Tongue (tissue), 2 donors: ENCODE results near the gene REXO1. TPM values are rescaled to one million over a fixed set of nuclear protein-coding genes. Genes with fewer than 3 reads are reported as not detected.
"Not testable (repeated sequence)": the region's sequence is repeated elsewhere in the genome, so short reads cannot be mapped to it uniquely, and the experiment has no call there.

Experiments
- DNase-seq: peaks from one replicate; pipeline ENCODE4 v3.0.0-alpha.2; 2015
- total RNA-seq: library from RNA; depleted of rRNA; stranded (reverse); fragments of >200 nt; gene quantifications from one replicate; pipeline ENCODE4 v1.2.3, GENCODE V29; 2014

REXO1 gene
- total RNA-seq, 1 donor from 2014 or later = 11.2 TPM

DNA sequence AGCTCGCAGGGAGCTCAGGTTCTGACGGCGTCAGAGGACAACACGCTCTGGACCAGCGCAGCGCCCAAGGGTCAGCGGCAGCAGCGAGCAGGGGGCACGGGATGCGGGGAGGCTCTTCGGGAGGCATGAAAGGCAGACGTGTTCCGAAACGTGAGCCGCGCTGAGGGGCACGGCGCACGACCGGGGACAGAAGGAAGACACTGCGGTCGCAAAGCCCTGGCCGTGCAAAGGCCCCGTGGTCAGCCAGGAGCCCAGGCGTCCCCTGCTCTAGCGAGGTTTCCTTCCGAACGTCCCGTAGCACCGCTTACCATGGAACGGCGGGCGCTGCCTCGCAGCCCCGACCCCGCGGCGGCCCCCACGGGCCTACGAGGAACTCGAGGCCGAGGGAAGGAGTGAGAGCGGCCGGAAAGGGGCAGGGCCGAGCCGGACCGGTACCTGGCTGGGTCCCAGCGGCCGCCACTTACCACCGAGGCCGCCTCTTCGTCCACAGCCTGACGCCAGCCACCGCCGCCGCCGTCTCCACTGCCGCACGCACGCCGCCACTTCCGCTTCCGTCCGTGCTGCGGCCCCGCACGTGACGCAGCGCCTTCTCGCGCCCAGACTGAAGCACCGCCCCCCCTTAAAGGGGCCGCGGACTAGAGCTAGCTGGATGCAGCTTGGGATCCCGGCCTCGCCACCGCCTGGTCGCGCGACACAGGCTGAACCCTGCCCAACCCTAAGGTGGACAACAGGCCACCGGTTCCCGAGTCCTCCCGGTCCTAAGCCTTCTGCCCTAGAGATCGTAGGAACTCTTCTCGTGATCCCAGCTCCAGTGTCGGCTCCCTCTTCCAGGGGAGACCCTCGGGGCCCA, 27.6 kb upstream of the REXO1 start:
- peak; percentile 96 for DNase-seq

DNA sequence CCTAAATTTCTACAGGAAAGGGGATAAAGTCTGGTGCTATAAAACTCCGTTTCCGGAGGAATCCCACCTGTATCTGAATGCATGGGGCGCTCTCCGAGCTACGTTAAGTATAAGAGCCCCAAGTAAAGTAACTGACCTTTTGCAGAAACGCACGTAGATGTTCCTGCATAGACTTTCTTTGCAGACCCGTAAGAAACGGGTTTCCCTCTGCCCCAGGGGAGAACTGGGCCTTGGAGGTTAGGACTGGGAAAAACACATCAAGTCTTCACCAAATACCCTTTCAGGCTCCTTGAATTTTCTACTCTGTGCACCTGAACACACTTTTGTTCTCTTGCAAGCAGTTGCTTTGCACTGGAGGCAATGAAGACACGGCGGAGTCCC, 27.0 kb upstream of the REXO1 start:
- not testable (repeated sequence) for DNase-seq

DNA sequence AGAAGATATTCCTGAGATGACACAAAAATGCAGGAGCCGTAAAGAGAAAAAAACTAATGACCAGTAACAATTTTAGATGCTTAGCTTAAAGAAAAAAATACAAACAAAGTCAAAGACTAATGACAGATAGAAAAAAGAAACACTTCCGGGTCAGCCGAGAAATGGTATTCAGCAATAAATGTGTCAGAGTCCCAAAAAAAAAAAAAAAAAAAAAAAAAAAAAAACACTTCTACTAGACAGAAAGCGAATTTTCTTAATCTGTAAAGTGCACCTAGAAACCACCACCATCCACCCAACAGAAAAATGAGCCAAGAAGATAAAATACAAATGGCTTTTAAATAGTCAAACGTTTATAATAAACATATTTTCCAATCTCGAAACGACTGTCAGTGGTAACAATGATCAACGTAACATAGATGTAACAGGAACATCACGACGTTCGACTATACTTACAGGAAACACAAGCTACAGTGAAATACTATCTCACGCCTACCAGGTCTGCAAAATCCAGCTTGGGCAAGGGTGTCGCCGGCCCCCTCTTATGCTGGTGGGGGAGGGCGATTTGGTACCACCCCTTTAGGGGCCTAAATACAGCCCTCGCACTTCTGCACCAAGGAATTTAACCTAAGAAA, 26.4 kb upstream of the REXO1 start:
- DNase-seq = no peak

DNA sequence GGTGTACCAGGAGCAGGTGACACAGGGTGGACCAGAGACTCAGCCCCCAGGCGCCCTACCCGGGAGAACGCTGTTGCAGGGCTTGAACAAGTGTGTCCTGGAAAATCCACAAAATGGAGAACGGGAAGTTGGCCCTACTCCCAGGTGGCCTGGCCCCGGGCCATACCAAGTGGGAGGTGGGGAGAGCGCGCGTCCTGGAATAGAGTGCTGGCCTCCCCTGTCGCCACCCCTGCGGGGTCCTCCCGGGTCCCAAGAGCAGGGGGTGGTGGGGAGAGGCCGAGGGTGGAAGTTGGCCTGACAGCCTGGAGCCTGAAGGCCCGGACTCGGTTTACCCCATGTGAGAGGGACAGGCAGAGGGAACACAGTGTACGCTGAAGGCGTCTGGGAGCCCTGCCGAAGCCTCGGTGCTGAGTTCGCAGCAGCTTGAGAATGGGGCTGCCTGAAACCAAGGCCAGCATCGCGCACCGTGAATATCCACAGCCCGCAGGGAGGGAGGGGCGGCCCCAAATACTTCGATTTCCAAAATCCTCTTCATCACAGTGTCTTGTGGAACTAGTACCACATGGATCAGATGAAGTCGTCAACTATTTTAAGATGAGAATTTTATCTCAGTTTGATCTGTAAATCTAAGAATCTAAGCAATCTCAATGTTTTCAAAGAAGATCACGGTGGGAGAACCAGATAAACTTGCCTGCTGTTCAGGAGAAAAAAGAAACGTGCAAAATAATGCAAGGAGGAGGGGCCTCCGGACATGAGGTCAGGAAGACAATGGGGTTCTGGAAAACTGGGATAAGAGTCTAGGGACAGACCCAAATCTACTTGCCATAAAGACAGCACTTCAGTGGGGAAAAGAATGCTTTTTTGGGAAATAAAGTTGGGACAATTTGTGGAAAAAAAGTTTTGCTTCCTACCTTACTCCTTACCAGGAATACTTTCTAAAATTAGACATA, 25.5 kb upstream of the REXO1 start:
- no peak for DNase-seq

DNA sequence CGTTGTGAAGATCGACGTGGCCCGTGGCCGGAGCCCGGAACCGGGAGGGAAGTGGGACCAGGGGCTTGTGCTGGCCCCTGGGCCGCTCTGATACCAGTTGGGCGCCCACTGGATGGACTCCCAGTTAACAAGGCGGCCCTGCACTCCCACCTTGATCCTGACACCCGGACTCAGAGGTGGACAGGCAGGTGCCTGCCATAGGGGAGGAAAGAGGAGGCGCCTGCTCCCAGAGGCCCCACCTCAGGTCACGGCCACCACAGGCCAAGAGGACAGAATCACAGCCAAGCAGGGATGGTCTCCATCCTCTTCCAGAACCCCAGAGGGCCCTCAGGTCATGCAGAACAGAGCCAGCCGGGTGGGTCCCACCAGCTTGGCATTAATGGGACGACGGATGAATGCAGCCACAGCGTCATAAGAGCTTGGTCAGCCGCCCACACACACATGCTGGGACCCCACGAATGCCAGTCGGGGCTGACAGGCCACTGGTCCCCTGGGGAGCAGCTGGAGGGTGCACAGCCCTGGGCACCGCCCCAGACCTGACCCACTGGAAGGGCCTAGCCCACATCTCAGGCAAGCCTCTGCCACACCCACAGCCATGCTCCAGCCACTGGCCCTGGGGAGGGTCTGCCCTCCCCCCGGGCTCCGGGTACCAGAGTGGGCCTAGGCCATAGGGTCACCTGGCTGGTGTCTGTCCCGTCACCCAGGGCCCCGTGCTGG, 24.7 kb upstream of the REXO1 start:
- DNase-seq = no peak

DNA sequence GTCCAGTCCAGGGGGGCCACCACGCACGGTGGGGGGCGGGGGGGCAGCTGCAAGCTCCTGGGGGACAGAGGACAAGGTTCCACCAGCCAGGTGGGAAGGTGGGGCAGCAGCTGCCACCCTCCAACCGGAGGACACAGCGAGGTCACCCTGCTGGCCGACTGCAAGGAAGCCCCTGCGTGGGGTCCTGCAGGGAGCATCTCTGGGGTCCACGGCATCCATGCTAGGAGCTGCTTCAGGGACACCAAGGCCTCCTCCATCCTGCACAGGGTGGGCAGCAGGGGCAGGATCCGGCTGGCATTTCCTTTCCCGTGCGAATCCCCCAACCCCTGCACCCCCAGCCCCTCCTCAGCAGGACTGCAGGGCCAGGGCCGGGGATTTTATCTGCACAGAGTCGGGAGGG, 23.3 kb upstream of the REXO1 start:
- DNase-seq = no peak

DNA sequence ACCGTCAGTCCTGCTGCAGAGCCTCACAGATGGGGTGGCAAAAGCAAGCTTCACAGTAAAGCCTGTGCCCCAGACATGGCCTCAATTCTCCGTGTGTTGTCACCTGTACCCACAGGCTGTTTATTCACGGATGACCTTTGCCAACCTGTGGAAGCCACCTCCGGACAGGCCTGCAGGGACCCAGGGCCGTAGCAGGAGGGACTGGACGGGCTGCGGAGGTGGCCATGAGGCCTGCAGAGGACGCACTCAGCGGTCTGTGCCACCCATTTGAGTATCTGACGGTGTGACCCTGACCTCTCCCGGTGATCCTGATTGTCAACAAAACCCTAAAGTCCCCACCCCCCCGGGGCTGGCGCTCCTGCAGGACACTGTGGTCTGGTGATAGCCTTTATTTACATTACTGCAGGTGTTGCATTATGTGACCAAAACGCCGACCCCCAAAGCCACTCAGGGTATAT, 22.9 kb upstream of the REXO1 start:
- no peak for DNase-seq

DNA sequence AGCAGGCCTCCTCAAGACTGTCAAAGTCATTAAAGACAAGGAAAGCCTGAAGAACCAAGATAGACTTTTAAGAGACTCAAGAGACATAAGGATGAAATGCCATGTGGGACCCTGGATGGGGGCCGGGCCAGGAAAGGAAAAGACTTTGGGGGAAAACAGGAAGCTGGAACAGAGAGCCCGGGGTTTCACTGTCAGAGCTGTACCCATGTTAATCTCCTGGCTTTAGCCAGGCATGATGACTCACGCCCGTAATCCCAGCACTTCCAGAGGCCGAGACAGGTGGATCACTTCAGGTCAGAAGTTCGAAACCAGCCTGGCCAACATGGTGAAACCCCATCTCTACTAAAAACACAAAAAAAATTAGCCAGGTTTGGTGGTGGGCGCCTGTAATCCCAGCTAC, 20.7 kb upstream of the REXO1 start:
- DNase-seq = no peak

DNA sequence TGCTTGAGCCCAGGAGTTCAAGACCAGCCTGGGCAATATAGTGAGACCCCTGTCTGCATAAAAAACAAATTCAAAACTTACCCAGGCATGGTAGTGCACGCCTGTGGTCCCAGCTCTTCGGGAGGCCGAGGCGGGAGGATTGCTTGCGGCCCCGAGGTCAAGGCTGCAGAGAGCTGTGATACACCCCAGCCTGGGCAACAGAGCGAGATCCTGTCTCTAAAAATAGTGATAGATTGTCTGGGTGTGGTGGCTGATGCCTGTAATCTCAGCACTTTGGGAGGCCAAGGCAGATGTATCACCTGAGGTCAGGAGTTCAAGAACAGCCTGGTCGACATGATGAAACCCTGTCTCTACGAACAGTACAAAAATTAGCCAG, 19.1 kb upstream of the REXO1 start:
- no peak for DNase-seq

DNA sequence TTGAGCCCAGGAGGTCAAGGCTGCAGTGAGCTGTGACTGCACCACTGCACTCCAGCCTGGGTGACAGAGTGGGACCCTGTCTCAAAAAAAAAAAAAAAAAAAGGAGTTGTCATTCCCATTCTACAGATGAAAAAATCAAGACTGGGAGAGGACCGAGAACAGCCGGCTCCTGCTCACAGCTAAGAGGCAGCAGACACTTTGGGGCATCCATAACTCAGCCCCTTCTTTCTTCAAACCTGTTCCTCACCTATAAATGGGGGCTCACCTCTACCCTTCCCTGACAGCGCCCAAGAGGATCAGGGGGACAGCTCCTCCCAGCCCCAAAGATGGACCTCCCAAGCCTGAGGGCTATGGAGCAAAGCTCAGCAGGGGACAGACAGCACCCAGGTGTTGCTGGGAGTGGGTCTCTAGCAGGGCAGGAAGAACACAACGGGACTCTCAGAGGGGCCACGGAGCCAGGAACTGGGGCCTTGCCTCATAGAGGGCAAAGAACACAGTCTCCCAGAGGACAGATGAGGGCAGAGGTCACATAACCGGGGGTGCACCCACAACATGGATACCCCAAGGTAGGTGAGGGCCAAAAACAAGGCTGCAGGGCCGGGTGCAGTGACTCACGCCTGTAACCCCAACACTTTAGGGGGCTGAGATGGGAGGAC, 18.5 kb upstream of the REXO1 start:
- no peak for DNase-seq

DNA sequence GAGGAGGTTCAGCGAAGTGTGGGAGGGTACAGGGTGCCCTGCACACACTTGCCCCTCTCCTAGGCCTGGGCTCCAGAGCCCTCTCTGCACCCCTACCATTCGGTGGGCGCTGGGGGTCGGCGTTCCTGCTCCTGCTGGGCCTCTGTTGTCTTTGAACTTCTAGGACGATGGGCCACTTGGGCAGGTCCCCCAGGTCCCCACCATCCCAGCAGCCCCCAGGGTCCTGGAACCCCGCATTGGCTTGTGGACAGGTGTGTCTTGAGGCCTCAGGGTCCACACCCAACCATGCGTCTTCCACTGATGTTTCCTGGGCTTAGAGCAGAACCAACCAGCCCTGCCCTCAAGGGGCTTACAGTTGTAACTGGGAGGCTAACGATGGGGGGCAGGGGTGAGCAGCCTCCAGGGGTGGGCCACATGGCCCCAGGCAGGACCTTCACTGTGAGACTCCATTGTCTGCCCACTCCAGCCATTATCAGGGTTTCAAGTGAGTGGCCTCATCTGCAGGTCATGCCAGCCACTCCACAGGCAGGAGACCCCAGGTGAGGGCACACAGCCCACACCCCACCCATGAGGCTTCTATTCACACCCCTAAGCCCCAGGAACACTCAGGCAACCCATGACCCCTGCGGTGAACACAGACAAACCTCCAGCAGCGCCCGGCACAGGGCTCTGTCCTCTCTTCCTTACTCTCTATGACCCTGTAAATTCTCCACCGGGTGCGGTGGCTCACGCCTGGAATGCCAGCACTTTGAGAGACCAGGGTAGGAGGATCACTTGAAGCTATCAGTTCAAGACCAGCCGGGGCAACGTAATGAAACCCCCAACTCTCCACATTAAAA, 17.1 kb upstream of the REXO1 start:
- no peak for DNase-seq

DNA sequence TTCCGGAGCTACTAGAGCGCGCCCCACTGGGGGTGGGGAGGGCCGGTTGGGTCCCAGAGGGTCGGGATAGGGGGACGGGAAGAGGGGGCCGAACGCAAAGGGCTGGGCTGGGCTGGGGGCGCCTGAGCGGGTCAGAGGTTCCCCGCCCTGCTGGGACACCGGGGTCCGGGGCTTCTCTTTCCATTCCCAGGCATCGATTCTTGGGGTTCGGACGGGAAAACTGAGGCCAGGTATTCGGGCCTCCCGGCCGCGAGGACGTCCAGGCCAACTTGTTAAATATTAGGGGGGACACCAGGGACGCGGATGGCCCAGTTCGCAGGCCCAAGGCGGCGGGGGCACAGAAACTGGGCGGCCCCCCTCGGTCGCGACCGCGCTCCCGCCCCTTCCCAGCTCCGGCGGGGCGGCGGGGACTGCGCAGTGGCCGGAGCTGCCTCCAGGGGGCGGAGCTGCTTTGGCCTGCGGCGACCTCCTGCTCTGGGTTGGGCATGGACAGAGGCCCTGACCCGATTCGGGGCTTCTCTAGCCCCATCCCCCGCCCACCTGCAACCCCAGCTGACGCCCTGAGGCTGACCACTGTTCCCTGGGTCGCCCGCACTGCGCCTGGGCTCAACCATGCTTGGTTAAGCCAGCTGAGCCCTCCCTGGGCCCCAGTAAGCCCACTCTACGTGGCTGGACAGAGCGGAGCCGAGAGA, 16.3 kb upstream of the REXO1 start:
- DNase-seq = peak; percentile 73

DNA sequence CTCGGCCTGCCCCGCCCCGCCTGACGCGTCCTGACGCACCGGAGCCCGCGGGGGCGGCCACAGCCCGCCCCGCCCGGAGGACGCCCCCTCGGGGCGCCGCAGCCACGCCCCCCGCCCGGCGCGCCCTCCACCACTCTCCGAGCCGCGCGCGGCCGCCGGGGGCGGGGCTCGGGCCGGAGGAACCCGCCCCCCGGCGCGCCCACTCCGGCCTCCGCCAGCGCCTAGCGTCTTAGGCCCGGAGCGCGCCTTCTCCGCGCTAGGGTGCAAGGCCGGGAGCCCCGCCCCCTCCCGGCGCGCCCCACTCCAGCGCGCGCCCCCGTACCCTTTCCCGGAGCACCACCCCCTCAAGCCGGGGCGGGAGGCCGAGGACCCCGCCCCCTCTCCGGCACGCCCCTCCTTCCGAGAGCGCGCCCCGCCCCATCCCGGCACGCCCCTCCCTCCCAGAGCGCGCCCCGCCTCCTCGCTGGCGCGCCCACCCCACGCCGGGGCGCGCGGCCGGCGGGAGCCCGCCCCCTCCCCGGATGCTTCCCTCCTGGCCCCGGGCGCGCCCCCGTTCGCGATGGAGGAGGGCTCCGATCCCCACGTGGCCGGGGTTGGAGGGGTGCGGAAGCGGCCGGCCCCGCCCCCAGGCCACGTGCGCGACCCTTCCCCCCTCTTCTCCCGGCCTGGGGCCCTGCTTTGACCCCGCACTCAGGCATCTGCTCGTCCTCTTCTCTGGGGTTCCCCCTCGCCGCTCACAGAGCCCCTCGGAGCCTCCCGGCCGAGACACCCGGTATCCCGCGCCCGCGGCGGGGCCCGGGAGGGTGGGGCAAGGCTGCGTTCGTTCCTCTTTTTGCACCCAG, 15.6 kb upstream of the REXO1 start:
- DNase-seq = peak; percentile 96

DNA sequence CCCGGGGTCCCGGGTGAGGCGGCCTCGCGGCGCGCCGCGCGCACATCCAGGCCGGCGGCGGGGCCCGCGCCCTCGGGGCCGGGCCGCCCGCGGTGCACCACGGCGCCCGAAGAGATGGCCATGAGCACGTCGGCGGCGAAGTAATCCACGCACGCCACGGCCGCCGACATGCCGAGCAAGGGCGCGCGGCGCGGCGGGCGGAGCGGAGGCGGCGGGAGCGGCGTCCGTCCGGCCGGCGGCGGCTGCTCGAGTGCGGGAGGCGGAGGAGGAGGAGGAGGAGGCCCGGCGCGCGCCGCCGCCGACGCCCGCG, 15.0 kb upstream of the REXO1 start, which contains the start of gene KLF16:
TSS of gene KLF16 (minus strand) at position 252 of the 310 bp plus-strand sequence. CDS start at position 170, 82 bp downstream.
- no peak for DNase-seq

DNA sequence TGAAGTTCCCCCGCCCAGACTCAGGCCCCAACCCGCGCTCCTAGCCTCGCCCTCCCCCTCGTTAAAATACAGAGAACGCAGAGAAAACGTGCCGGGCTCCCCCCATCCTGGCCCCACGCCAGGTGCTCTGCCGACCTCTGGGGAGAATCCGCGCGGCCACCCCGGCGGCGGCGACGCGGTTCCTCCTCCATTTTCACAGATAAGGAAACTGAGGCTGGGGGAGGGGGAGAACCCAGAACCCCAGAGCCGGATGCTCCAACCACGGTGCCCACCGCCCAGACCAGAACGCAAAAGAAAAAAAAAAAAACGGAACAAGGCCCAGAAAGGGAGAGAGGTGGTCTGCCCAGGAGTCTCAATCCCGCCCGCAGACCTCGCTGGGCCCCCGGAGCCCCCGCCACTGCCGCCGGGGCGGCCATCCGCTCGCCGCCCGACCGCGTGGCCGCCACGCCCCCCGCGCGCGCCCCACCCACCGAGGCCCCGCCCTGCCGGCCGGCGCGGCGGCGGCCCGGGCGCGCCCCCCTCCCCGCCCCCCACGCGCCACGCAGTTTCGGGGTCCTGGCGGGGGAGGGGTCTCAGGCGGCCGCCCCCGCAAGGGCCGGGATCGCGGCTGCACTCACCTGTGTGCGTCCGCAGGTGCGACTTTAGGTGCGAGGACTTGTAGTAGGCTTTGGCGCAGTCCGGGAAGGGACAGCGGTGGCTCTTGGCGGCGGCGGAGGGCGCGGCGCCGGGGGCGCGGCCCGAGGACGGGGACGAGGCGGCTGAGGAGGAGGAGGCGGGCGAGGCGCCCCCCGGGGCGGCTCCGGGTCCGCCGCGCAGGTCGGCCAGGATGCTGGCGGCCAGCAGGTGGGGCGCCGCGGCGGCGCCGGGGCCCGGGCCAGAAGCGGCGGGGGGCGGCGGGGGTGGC, 14.4 kb upstream of the REXO1 start:
- no peak for DNase-seq

DNA sequence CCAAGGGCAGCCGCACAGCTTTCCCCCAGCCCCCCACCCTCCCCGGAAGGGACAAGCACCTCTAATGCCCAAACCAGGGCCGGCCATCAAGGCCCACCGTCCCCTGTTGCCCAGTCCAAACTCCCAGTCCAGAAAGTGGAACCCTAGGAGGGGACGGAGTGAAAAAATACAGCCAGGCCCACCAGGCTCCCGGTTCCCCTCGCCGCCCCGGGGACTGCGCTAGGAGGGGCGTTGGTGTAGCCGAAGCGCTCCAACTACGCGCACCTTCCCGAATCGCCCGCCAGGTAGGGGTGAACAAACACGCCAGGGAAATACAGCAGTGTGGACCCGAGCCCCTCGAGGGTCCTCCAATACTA, 13.8 kb upstream of the REXO1 start:
- no peak for DNase-seq

DNA sequence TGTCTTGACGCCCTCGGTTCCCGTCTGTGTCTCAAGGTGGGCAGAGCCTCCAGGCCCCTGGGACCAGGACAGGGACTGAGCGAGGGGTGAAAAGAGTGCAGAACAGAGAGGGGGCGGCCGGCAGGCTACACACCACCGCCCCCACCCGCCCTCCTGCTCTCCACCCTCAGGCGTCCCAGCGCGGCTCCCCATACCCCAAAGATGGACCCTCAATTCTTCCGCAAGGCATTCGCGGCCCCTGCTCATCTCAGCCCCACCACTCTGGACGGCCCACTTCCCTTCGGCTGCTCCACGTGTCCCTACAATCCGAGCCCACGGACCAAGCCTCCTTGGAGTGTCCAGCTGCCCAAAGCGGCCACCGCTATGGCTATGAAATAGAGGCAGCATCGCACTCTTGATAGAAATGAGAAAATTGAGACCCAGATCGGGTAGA, 13.3 kb upstream of the REXO1 start:
- no peak for DNase-seq
